Esophagus (tissue), 2 donors: ENCODE results near the gene ZNF594. TPM values are rescaled to one million over a fixed set of nuclear protein-coding genes. Genes with fewer than 3 reads are reported as not detected.
"Not testable (repeated sequence)": the region's sequence is repeated elsewhere in the genome, so short reads cannot be mapped to it uniquely, and the experiment has no call there.

ENCODE experiments used
- H3K27ac ChIP-seq, 2 donors: one replicate each; pipeline ENCODE4 v1.5.1; 2013; ENCODE audit warnings: low read depth in 2 of 2, mild to moderate bottlenecking in 2 of 2, inconsistent platforms in 1 of 2, low read length in 1 of 2, moderate library complexity in 1 of 2
- H3K27me3 ChIP-seq, 2 donors: one replicate each; pipeline ENCODE4 v1.6.1; 2013; ENCODE audit warnings: low read length in 2 of 2, control low read depth in 1 of 2, mild to moderate bottlenecking in 1 of 2; ENCODE audit not compliant: insufficient read depth in 2 of 2, control insufficient read depth in 1 of 2
- H3K36me3 ChIP-seq, 2 donors: one replicate each; pipeline ENCODE4 v1.6.1; 2013; ENCODE audit warnings: low read length in 1 of 2; ENCODE audit not compliant: control insufficient read depth in 2 of 2, insufficient read depth in 2 of 2
- H3K4me1 ChIP-seq, 2 donors: one replicate each; pipeline ENCODE4 v1.6.1; 2013; ENCODE audit warnings: low read length in 1 of 2; ENCODE audit not compliant: control insufficient read depth in 2 of 2, insufficient read depth in 2 of 2
- H3K4me3 ChIP-seq, 2 donors: one replicate each; pipeline ENCODE4 v1.5.1; 2013; ENCODE audit warnings: low read length in 2 of 2, mild to moderate bottlenecking in 2 of 2, low read depth in 1 of 2, moderate library complexity in 1 of 2
- H3K9me3 ChIP-seq, 2 donors: one replicate each; pipeline ENCODE4 v1.6.1; 2013; ENCODE audit warnings: mild to moderate bottlenecking in 2 of 2, low read depth in 1 of 2, low read length in 1 of 2, moderate library complexity in 1 of 2; ENCODE audit not compliant: control insufficient read depth in 2 of 2, insufficient read depth in 1 of 2
- WGBS, 2 donors: extraction: QIAGEN DNeasy Blood & Tissue Kit; methylation state at CpG; one replicate each; pipeline ENCODE4 v1.1.7; 2013; 5-methylcytosine and 5-hydroxymethylcytosine counted together
- polyA plus RNA-seq, 2 donors: library from polyadenylated mRNA; stranded (reverse); fragments of 200-250 nt; gene quantifications; one replicate each; pipeline ENCODE4 v1.2.3, GENCODE V29; 2013
- donor health status: healthy with polysubstance abuse.
- donor health status: Bipolar disorder and iron deficiency.

Gene ZNF594
- polyA plus RNA-seq, 2 donors, result 0.86 to 1.7 TPM

GRCh38 chr17:5179003-5179402 is 12.7 kb downstream of the ZNF594 start:
- H3K4me3 ChIP-seq, result no peak overlapping the region
- no peak overlapping the region for H3K27ac ChIP-seq
- H3K27me3 ChIP-seq, result no peaks in the 10 kb centered on the region
- WGBS, 2 donors, result 98% methylated on average over 12 of the region's 12 CpGs
- peaks cover 0 to 2% of the 10 kb centered on the region in 2 donors for H3K36me3 ChIP-seq
- peaks cover 22 to 33% of the 10 kb centered on the region in 2 donors for H3K9me3 ChIP-seq
- no peaks in the 10 kb centered on the region for H3K4me1 ChIP-seq

- H3K4me3 ChIP-seq, H3K27ac ChIP-seq, H3K27me3 ChIP-seq, H3K36me3 ChIP-seq, H3K4me1 ChIP-seq: not testable (repeated sequence)
- H3K9me3 ChIP-seq, result peaks cover 10 to 15% of the 10 kb centered on the region in 2 donors
- WGBS, 2 donors, result 90 to 94% methylated on average over 7 of the region's 7 CpGs
These were observed 16.6 kb downstream of the ZNF594 start for GRCh38 chr17:5175027-5175426.

GRCh38 chr17:5165791-5166564 is 25.7 kb downstream of the ZNF594 start:
- H3K27ac ChIP-seq, H3K27me3 ChIP-seq, H3K4me3 ChIP-seq, H3K4me1 ChIP-seq, H3K9me3 ChIP-seq, H3K36me3 ChIP-seq: not testable (repeated sequence)
- 65 to 70% methylated on average over 4 of the region's 7 CpGs for WGBS, 2 donors

GRCh38 chr17:5164436-5164835 is 27.2 kb downstream of the ZNF594 start:
- no peaks in the 10 kb centered on the region for H3K9me3 ChIP-seq
- no peak overlapping the region for H3K27ac ChIP-seq
- no peak overlapping the region for H3K4me3 ChIP-seq
- H3K36me3 ChIP-seq, result no peaks in the 10 kb centered on the region
- WGBS, 2 donors, result 73 to 74% methylated on average over 6 of the region's 6 CpGs
- H3K27me3 ChIP-seq, result no peaks in the 10 kb centered on the region
- H3K4me1 ChIP-seq, result no peaks in the 10 kb centered on the region

GRCh38 chr17:5161793-5162192 is 29.9 kb downstream of the ZNF594 start:
- H3K27ac ChIP-seq, H3K36me3 ChIP-seq, H3K9me3 ChIP-seq, H3K27me3 ChIP-seq, H3K4me3 ChIP-seq, H3K4me1 ChIP-seq: not testable (repeated sequence)
- WGBS, 2 donors, result 77 to 82% methylated on average over 3 of the region's 3 CpGs

- WGBS, 2 donors, result 83 to 100% methylated on average over 1 of the region's 1 CpG
- not testable (repeated sequence) for H3K27me3 ChIP-seq, H3K36me3 ChIP-seq, H3K9me3 ChIP-seq, H3K27ac ChIP-seq, H3K4me1 ChIP-seq, H3K4me3 ChIP-seq
These were observed 31.0 kb downstream of the ZNF594 start for GRCh38 chr17:5160702-5161101.

GRCh38 chr17:5146122-5146521 is 45.5 kb downstream of the ZNF594 start:
- H3K9me3 ChIP-seq, H3K4me3 ChIP-seq, H3K27ac ChIP-seq, H3K36me3 ChIP-seq, H3K4me1 ChIP-seq, H3K27me3 ChIP-seq: not testable (repeated sequence)
- 80 to 86% methylated on average over 1 of the region's 1 CpG for WGBS, 2 donors

- not testable (repeated sequence) for H3K27me3 ChIP-seq, H3K4me3 ChIP-seq, H3K27ac ChIP-seq, H3K9me3 ChIP-seq, H3K4me1 ChIP-seq, H3K36me3 ChIP-seq
- WGBS, 2 donors, result 90 to 94% methylated on average over 14 to 15 of the region's 18 CpGs
These were observed 48.8 kb downstream of the ZNF594 start for GRCh38 chr17:5142877-5143276.

GRCh38 chr17:5139458-5139732 is 52.3 kb downstream of the ZNF594 start:
- H3K27ac ChIP-seq, result no peak overlapping the region
- no peak overlapping the region for H3K4me3 ChIP-seq
- no peaks in the 10 kb centered on the region for H3K9me3 ChIP-seq
- no peaks in the 10 kb centered on the region for H3K36me3 ChIP-seq
- H3K27me3 ChIP-seq, result no peaks in the 10 kb centered on the region
- 82 to 92% methylated on average over 5 of the region's 5 CpGs for WGBS, 2 donors
- H3K4me1 ChIP-seq, result no peaks in the 10 kb centered on the region

- no peaks in the 10 kb centered on the region for H3K27me3 ChIP-seq
- H3K27ac ChIP-seq, result no peak overlapping the region
- no peak overlapping the region for H3K4me3 ChIP-seq
- WGBS, 2 donors, result 87 to 90% methylated on average over 24 of the region's 24 CpGs
- no peaks in the 10 kb centered on the region for H3K9me3 ChIP-seq
- H3K36me3 ChIP-seq, result no peaks in the 10 kb centered on the region
- H3K4me1 ChIP-seq, result no peaks in the 10 kb centered on the region
These were observed 52.8 kb downstream of the ZNF594 start for GRCh38 chr17:5138616-5139457.
